Stomach (tissue), 4 donors: ENCODE data around the gene CRACR2A.

Experiments
- EP300 ChIP-seq: sonication (generic); formaldehyde crosslinking; IDR thresholded peaks from one replicate; pipeline ENCODE4 v1.6.1; 2017; ENCODE audit warnings: antibody characterized with exemption
- POLR2A ChIP-seq, 4 donors: fragments of 450-650 bp; IDR thresholded peaks; one replicate each; pipeline ENCODE4 v1.6.1; 2016; ENCODE audit warnings: antibody characterized with exemption in 4 of 4, control low read depth in 2 of 4, mild to moderate bottlenecking in 1 of 4, moderate library complexity in 1 of 4
- POLR2AphosphoS5 ChIP-seq, 3 donors: sonication (generic); formaldehyde crosslinking; IDR thresholded peaks; one replicate each; pipeline ENCODE4 v1.6.1; 2016; ENCODE audit warnings: antibody characterized with exemption in 3 of 3
- TF ChIP-seq, protein P1 (sequence below), 7 experiments: fragments of 450-650 bp in 4 of 7; fragments of 200-600 bp in 3 of 7; sonication (generic) in 3 of 7; IDR thresholded peaks; one replicate each; pipeline ENCODE4 v1.5.1; 2016 to 2019; ENCODE audit warnings: antibody characterized with exemption in 7 of 7, control low read depth in 2 of 7, mild to moderate bottlenecking in 1 of 7

DNA sequence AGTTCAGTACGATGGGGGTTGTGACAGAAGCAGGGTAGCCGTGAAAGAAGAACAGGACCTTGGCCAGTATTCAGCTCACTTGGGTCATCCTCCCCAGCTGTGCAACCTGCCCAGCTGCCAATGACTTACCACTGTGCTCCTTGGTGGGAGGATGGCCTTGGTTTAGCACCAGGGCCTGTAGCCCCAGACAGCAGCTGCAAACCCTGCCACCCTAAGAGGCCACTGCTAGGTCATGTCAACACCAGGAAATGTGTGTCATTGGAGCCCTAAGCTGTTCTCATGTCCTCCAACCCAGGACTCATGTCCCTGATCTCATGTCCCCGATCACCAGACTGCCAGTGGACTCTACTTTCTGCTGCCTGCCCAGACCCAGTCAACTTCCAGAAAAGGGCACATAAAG lies 3.0 kb upstream of the CRACR2A start:
- TF ChIP-seq POLR2A (IDR thresholded peaks at IDR 0.05): no peak
- no peak for TF ChIP-seq POLR2AphosphoS5 (IDR thresholded peaks at IDR 0.05)
- TF ChIP-seq, protein P1, sequence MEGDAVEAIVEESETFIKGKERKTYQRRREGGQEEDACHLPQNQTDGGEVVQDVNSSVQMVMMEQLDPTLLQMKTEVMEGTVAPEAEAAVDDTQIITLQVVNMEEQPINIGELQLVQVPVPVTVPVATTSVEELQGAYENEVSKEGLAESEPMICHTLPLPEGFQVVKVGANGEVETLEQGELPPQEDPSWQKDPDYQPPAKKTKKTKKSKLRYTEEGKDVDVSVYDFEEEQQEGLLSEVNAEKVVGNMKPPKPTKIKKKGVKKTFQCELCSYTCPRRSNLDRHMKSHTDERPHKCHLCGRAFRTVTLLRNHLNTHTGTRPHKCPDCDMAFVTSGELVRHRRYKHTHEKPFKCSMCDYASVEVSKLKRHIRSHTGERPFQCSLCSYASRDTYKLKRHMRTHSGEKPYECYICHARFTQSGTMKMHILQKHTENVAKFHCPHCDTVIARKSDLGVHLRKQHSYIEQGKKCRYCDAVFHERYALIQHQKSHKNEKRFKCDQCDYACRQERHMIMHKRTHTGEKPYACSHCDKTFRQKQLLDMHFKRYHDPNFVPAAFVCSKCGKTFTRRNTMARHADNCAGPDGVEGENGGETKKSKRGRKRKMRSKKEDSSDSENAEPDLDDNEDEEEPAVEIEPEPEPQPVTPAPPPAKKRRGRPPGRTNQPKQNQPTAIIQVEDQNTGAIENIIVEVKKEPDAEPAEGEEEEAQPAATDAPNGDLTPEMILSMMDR (IDR thresholded peaks at IDR 0.05): no peak
- no peak for TF ChIP-seq EP300
